Stomach (tissue), 4 donors: ENCODE results near the gene TMEM151B.

Experiments
- EP300 ChIP-seq: sonication (generic); formaldehyde crosslinking; IDR thresholded peaks from one replicate; pipeline ENCODE4 v1.6.1; 2017; ENCODE audit warnings: antibody characterized with exemption
- POLR2A ChIP-seq, 4 donors: fragments of 450-650 bp; IDR thresholded peaks; one replicate each; pipeline ENCODE4 v1.6.1; 2016; ENCODE audit warnings: antibody characterized with exemption in 4 of 4, control low read depth in 2 of 4, mild to moderate bottlenecking in 1 of 4, moderate library complexity in 1 of 4
- POLR2AphosphoS5 ChIP-seq, 3 donors: sonication (generic); formaldehyde crosslinking; IDR thresholded peaks; one replicate each; pipeline ENCODE4 v1.6.1; 2016; ENCODE audit warnings: antibody characterized with exemption in 3 of 3
- TF ChIP-seq, protein P1 (sequence below), 7 experiments: fragments of 450-650 bp in 4 of 7; fragments of 200-600 bp in 3 of 7; sonication (generic) in 3 of 7; IDR thresholded peaks; one replicate each; pipeline ENCODE4 v1.5.1; 2016 to 2019; ENCODE audit warnings: antibody characterized with exemption in 7 of 7, control low read depth in 2 of 7, mild to moderate bottlenecking in 1 of 7

DNA sequence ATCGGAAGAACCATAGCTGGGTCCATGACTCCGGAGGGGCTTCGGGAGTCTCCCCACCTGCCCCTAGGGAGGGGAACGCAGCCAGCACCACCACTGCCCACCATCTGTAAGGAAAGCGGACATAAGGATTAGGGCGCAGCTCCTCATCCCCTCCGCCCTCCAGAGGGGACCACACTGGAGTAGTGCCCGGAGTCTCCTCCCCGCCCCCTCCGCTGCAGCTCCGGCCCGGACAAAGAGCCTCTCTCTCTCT lies 13.6 kb upstream of the TMEM151B start:
- TF ChIP-seq, protein P1, sequence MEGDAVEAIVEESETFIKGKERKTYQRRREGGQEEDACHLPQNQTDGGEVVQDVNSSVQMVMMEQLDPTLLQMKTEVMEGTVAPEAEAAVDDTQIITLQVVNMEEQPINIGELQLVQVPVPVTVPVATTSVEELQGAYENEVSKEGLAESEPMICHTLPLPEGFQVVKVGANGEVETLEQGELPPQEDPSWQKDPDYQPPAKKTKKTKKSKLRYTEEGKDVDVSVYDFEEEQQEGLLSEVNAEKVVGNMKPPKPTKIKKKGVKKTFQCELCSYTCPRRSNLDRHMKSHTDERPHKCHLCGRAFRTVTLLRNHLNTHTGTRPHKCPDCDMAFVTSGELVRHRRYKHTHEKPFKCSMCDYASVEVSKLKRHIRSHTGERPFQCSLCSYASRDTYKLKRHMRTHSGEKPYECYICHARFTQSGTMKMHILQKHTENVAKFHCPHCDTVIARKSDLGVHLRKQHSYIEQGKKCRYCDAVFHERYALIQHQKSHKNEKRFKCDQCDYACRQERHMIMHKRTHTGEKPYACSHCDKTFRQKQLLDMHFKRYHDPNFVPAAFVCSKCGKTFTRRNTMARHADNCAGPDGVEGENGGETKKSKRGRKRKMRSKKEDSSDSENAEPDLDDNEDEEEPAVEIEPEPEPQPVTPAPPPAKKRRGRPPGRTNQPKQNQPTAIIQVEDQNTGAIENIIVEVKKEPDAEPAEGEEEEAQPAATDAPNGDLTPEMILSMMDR (IDR thresholded peaks at IDR 0.05): no peak
- TF ChIP-seq EP300 (no peak), POLR2AphosphoS5 (IDR thresholded peaks at IDR 0.05) (no peak), POLR2A (IDR thresholded peaks at IDR 0.05) (no peak)
